Natural killer cell (primary cell): ENCODE measurements around the gene LARGE1. TPM values are rescaled to one million over a fixed set of nuclear protein-coding genes. Genes with fewer than 3 reads are reported as not detected.
"Not testable (repeated sequence)": the region's sequence is repeated elsewhere in the genome, so short reads cannot be mapped to it uniquely, and the experiment has no call there.

Experiments
- ATAC-seq, 3 donors: fragments of 150-1000 bp in 2 of 3; fragments of 200-7000 bp in 1 of 3; cut with Tn5 transposase; 1 replicate in 1 of 3; 2 replicates in 2 of 3; pipeline ENCODE4 v1.10.0; 2021; ENCODE audit warnings: mild to moderate bottlenecking in 2 of 3, moderate library complexity in 2 of 3
- DNase-seq, 2 donors: peaks; one replicate each; pipeline versions ENCODE4 v3.0.0 to v3.0.0-alpha.2; 2013 to 2021; ENCODE audit warnings: mixed read lengths in 1 of 2
- H3K27ac ChIP-seq: one replicate; pipeline ENCODE4 v1.5.1; 2013; ENCODE audit warnings: mild to moderate bottlenecking, low read length
- H3K27me3 ChIP-seq: one replicate; pipeline ENCODE4 v1.6.1; 2013; ENCODE audit warnings: low read length; ENCODE audit not compliant: control insufficient read depth, insufficient read depth
- H3K36me3 ChIP-seq: one replicate; pipeline ENCODE4 v1.6.1; 2013; ENCODE audit warnings: low read length; ENCODE audit not compliant: control insufficient read depth, insufficient read depth
- H3K4me1 ChIP-seq: one replicate; pipeline ENCODE4 v1.6.1; 2013; ENCODE audit warnings: low read length; ENCODE audit not compliant: control insufficient read depth, insufficient read depth
- H3K4me3 ChIP-seq: one replicate; pipeline ENCODE4 v1.5.1; 2013; ENCODE audit warnings: low read length
- H3K9me3 ChIP-seq: one replicate; pipeline ENCODE4 v1.6.1; 2013; ENCODE audit warnings: low read length; ENCODE audit not compliant: control insufficient read depth, insufficient read depth
- H3K27ac Mint-ChIP-seq, 2 donors: one replicate each; pipeline ENCODE4 v1.8.0; 2022; ENCODE audit warnings: mild to moderate bottlenecking in 2 of 2, mixed read lengths in 2 of 2, moderate library complexity in 1 of 2
- H3K27me3 Mint-ChIP-seq, 2 donors: one replicate each; pipeline ENCODE4 v1.8.0; 2022; ENCODE audit warnings: low read depth in 2 of 2, mixed read lengths in 2 of 2
- H3K36me3 Mint-ChIP-seq: one replicate; pipeline ENCODE4 v1.8.0; 2022; ENCODE audit warnings: mixed read lengths
- H3K4me1 Mint-ChIP-seq, 2 donors: one replicate each; pipeline ENCODE4 v1.8.0; 2022; ENCODE audit warnings: mixed read lengths in 2 of 2
- H3K4me3 Mint-ChIP-seq: one replicate; pipeline ENCODE4 v1.8.0; 2022; ENCODE audit warnings: mild to moderate bottlenecking, moderate library complexity, mixed read lengths
- H3K9me3 Mint-ChIP-seq, 2 donors: one replicate each; pipeline ENCODE4 v1.8.0; 2022; ENCODE audit warnings: mixed read lengths in 2 of 2
- CTCF ChIP-seq: fragments of 200-600 bp; IDR thresholded peaks from one replicate; pipeline ENCODE4 v1.8.0; 2022; ENCODE audit warnings: antibody characterized with exemption
- WGBS: methylation state at CpG from one replicate; pipeline ENCODE4 v1.1.7; 2013; ENCODE audit warnings: missing lambda C conversion rate; ENCODE audit not compliant: insufficient coverage; 5-methylcytosine and 5-hydroxymethylcytosine counted together
- intact Hi-C: fragments of 100-400 bp; cut with micrococcal nuclease; formaldehyde crosslinking; loops from one replicate; pipeline ENCODE4 v1.14.2; 2022
- total RNA-seq, 4 donors: library from RNA; stranded (reverse); fragments of 120-200 nt in 1 of 4; gene quantifications; one replicate each; pipeline versions ENCODE4 v1.2.3 to v1.2.4, GENCODE V29; 2013 to 2022

Gene LARGE1
- total RNA-seq, 3 donors from 2014 or later (not counting 1 experiment from before 2014, with no cell fraction given): 2.6 to 11.6 (median 4.1) TPM

- Mint-ChIP-seq H3K36me3 (peaks cover 7% of the 10 kb centered on the region), H3K4me1 (no peaks in the 10 kb centered on the region), H3K9me3 (peaks cover 5 to 8% of the 10 kb centered on the region in 2 donors), H3K27ac (no peak overlapping the region), H3K4me3 (no peak overlapping the region), H3K27me3 (no peaks in the 10 kb centered on the region)
- intact Hi-C loops: no loop called here
- TF ChIP-seq CTCF: no peak
- WGBS: 78% methylated on average over 2 of the region's 2 CpGs
- Histone ChIP-seq H3K27ac (no peak overlapping the region), H3K27me3 (no peaks in the 10 kb centered on the region), H3K4me1 (no peaks in the 10 kb centered on the region), H3K4me3 (no peak overlapping the region), H3K36me3 (no peaks in the 10 kb centered on the region), H3K9me3 (no peaks in the 10 kb centered on the region)
- no peak for ATAC-seq
- no peak for DNase-seq
Observed at GRCh38 chr22:33379836-33380235, 540.4 kb downstream of the LARGE1 start.

- intact Hi-C loops: no loop called here
- 86% methylated on average over 1 of the region's 1 CpG for WGBS
- no peaks in the 10 kb centered on the region for H3K9me3 ChIP-seq
- H3K27ac Mint-ChIP-seq: no peak overlapping the region
- H3K27me3 Mint-ChIP-seq: no peaks in the 10 kb centered on the region
- DNase-seq: no peak
- no peak for TF ChIP-seq CTCF
- no peak overlapping the region for H3K4me3 ChIP-seq
- H3K27me3 ChIP-seq: no peaks in the 10 kb centered on the region
- no peaks in the 10 kb centered on the region for H3K4me1 Mint-ChIP-seq
- no peaks in the 10 kb centered on the region for H3K36me3 ChIP-seq
- peaks cover 1% of the 10 kb centered on the region for H3K36me3 Mint-ChIP-seq
- H3K4me1 ChIP-seq: no peaks in the 10 kb centered on the region
- no peak overlapping the region for H3K4me3 Mint-ChIP-seq
- ATAC-seq: no peak
- peaks cover under 1 to 5% of the 10 kb centered on the region in 2 donors for H3K9me3 Mint-ChIP-seq
- H3K27ac ChIP-seq: no peak overlapping the region
Observed at GRCh38 chr22:33372875-33373274, 547.4 kb downstream of the LARGE1 start.

- H3K27ac Mint-ChIP-seq, H3K9me3 ChIP-seq, H3K4me1 Mint-ChIP-seq, H3K4me1 ChIP-seq, intact Hi-C loops, ATAC-seq, H3K27me3 Mint-ChIP-seq, H3K9me3 Mint-ChIP-seq, H3K27ac ChIP-seq, H3K36me3 Mint-ChIP-seq, DNase-seq, H3K4me3 ChIP-seq, H3K36me3 ChIP-seq, H3K4me3 Mint-ChIP-seq, H3K27me3 ChIP-seq: not testable (repeated sequence)
- 71% methylated on average over 1 of the region's 5 CpGs for WGBS
Observed at GRCh38 chr22:33363256-33363655, 557.0 kb downstream of the LARGE1 start.

GRCh38 chr22:33362702-33363101 lies 557.6 kb downstream of the LARGE1 start:
- Mint-ChIP-seq H3K4me3 (no peak overlapping the region), H3K36me3 (no peaks in the 10 kb centered on the region), H3K9me3 (peaks cover 2 to 3% of the 10 kb centered on the region in 2 donors), H3K27me3 (no peaks in the 10 kb centered on the region), H3K4me1 (no peaks in the 10 kb centered on the region), H3K27ac (no peak overlapping the region)
- H3K27ac ChIP-seq: no peak overlapping the region
- ATAC-seq (no peak), DNase-seq (no peak)
- no peaks in the 10 kb centered on the region for H3K9me3 ChIP-seq
- no peaks in the 10 kb centered on the region for H3K27me3 ChIP-seq
- H3K36me3 ChIP-seq: no peaks in the 10 kb centered on the region
- intact Hi-C loops: no loop called here
- no peaks in the 10 kb centered on the region for H3K4me1 ChIP-seq
- H3K4me3 ChIP-seq: no peak overlapping the region
- TF ChIP-seq CTCF: no peak
- 85% methylated on average over 4 of the region's 5 CpGs for WGBS
